Measurements from ENCODE around the gene PIGR. TPM values are rescaled to one million over a fixed set of nuclear protein-coding genes. Genes with fewer than 3 reads are reported as not detected.

PIGR gene
- total and polyA plus RNA-seq, 9 of the 15 experiments (the other 6 are each of a cell fraction or from before 2014, with no cell fraction given), result 0.01 to 1.5 (median 0.03) TPM; not detected in 4

DNA sequence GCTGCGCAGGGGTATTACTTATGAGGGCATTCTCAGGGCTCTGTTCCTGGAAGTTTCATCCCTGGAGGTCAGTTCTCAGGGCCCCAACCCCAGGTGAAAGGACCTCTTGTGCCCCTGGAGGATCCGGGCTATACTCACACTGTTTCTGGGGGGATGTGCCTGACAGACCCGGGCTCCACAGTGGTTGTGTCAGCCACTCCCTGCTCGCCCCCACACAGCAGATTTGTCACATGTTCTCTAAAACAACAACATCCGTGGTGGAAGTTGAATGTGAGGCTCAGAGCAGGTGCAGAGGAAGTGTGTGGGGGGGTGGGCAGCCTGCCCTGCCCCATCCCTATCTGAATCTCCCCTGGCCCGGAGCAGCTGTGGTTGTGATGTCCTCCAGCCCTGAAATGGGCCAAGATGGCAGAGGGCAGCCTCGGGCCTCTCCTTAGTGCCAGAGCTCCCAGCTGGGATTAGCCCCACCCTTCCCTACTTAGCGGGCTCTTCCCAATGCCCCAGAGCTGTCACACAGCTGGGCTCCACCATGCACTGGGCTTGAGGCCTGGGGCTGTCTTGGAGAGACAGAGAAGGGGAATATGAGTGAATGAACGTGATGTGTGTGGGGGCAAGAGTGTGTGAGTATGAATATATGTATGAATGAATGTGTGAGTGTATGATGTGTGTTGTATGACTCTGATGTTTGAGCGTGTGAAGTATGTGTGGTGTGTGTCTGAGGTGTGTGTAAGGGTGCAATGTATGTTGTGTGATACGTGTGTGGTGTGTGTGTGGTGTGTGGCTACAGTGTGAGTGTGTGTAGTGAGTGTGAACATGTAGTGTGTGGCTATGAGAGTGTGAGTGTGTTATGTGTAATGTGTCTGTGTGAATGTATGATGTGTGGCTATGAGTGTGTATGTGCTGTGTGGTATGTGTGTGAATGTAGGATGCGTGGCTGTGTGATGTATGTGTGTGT is 23.0 kb downstream of the PIGR start (continued):
- TF ChIP-seq TAF15 (IDR thresholded peaks at IDR 0.05; ENCODE audit: low read depth, low read length) (no peak), ARID1B (IDR thresholded peaks at IDR 0.05) (no peak), SRSF1 (IDR thresholded peaks at IDR 0.05; ENCODE audit: low read depth, low read length) (no peak), JUNB (CRISPR knock-in tag; conservative IDR thresholded peaks at IDR 0.05) (no peak), EP400 (IDR thresholded peaks at IDR 0.05) (no peak), CBFA2T3 (IDR thresholded peaks at IDR 0.05) (peak; percentile 34; the same call in 1 of the 2 replicates), CTBP1 (IDR thresholded peaks at IDR 0.05; ENCODE audit: borderline replicate concordance) (no peak), FOXA3 (CRISPR knock-in tag; conservative IDR thresholded peaks at IDR 0.05 in 1 of 2, IDR thresholded peaks at IDR 0.05 in 1 of 2) (no peak), EGR1 (conservative IDR thresholded peaks at IDR 0.05) (peak; percentile 63), BRD4 (IDR thresholded peaks at IDR 0.05) (no peak), ZBED1 (IDR thresholded peaks at IDR 0.05) (no peak), MEF2D (tag; conservative IDR thresholded peaks at IDR 0.05; ENCODE audit: low read depth) (no peak), NFIX (CRISPR knock-in tag; IDR thresholded peaks at IDR 0.05; ENCODE audit: low read depth) (no peak), KHSRP (IDR thresholded peaks at IDR 0.05) (no peak), ZNF436 (CRISPR knock-in tag; IDR thresholded peaks at IDR 0.05) (no peak)
- TF ChIP-seq, protein P1, sequence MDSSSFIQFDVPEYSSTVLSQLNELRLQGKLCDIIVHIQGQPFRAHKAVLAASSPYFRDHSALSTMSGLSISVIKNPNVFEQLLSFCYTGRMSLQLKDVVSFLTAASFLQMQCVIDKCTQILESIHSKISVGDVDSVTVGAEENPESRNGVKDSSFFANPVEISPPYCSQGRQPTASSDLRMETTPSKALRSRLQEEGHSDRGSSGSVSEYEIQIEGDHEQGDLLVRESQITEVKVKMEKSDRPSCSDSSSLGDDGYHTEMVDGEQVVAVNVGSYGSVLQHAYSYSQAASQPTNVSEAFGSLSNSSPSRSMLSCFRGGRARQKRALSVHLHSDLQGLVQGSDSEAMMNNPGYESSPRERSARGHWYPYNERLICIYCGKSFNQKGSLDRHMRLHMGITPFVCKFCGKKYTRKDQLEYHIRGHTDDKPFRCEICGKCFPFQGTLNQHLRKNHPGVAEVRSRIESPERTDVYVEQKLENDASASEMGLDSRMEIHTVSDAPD (CRISPR knock-in tag; IDR thresholded peaks at IDR 0.05), result no peak
- TF ChIP-seq, protein P2, sequence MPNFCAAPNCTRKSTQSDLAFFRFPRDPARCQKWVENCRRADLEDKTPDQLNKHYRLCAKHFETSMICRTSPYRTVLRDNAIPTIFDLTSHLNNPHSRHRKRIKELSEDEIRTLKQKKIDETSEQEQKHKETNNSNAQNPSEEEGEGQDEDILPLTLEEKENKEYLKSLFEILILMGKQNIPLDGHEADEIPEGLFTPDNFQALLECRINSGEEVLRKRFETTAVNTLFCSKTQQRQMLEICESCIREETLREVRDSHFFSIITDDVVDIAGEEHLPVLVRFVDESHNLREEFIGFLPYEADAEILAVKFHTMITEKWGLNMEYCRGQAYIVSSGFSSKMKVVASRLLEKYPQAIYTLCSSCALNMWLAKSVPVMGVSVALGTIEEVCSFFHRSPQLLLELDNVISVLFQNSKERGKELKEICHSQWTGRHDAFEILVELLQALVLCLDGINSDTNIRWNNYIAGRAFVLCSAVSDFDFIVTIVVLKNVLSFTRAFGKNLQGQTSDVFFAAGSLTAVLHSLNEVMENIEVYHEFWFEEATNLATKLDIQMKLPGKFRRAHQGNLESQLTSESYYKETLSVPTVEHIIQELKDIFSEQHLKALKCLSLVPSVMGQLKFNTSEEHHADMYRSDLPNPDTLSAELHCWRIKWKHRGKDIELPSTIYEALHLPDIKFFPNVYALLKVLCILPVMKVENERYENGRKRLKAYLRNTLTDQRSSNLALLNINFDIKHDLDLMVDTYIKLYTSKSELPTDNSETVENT (CRISPR knock-in tag; IDR thresholded peaks at IDR 0.05), result no peak
- TF ChIP-seq, protein P3, sequence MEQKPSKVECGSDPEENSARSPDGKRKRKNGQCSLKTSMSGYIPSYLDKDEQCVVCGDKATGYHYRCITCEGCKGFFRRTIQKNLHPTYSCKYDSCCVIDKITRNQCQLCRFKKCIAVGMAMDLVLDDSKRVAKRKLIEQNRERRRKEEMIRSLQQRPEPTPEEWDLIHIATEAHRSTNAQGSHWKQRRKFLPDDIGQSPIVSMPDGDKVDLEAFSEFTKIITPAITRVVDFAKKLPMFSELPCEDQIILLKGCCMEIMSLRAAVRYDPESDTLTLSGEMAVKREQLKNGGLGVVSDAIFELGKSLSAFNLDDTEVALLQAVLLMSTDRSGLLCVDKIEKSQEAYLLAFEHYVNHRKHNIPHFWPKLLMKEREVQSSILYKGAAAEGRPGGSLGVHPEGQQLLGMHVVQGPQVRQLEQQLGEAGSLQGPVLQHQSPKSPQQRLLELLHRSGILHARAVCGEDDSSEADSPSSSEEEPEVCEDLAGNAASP (IDR thresholded peaks at IDR 0.05), result no peak
- TF ChIP-seq, protein P4, sequence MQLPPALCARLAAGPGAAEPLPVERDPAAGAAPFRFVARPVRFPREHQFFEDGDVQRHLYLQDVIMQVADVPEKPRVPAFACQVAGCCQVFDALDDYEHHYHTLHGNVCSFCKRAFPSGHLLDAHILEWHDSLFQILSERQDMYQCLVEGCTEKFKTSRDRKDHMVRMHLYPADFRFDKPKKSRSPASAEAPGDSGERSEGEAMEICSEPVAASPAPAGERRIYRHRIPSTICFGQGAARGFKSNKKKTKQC (CRISPR knock-in tag; IDR thresholded peaks at IDR 0.05), result no peak
- TF ChIP-seq, protein P5, sequence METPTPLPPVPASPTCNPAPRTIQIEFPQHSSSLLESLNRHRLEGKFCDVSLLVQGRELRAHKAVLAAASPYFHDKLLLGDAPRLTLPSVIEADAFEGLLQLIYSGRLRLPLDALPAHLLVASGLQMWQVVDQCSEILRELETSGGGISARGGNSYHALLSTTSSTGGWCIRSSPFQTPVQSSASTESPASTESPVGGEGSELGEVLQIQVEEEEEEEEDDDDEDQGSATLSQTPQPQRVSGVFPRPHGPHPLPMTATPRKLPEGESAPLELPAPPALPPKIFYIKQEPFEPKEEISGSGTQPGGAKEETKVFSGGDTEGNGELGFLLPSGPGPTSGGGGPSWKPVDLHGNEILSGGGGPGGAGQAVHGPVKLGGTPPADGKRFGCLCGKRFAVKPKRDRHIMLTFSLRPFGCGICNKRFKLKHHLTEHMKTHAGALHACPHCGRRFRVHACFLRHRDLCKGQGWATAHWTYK (CRISPR knock-in tag; IDR thresholded peaks at IDR 0.05), result no peak
